ENCODE measurements around the gene GGTLC2. TPM values are rescaled to one million over a fixed set of nuclear protein-coding genes. Genes with fewer than 3 reads are reported as not detected.

GGTLC2 gene
- polyA plus RNA-seq, 1 donor from 2014 or later = not detected

DNA sequence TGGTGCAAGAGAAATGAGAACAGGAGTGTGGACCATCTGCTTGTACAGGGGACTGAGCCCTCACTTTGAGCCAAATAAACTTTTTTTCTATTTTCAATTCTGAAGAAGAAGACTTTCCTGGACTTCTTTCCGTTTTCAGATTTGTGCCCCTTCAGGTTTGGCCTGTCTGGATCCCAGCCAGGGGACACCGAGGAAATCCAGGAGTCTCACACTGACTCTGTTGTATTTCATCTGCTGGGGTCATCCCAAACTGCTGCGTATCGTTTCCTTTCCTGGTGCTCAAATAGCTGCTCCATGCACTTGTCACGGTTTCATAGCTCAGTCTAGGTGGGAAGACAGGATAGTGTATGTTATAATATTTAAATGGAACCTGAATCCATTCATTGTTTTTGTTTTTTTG lies 51.7 kb downstream of the GGTLC2 start:
- H4K20me1 ChIP-seq (ENCODE audit: insufficient read depth) = no peaks in the 10 kb centered on the region
- no peak overlapping the region for H3K4me3 ChIP-seq (ENCODE audit: low read length)
- TF ChIP-seq POLR2AphosphoS5 (IDR thresholded peaks at IDR 0.05) (no peak), TAF1 (IDR thresholded peaks at IDR 0.05; ENCODE audit: low read depth) (no peak), RAD21 (conservative IDR thresholded peaks at IDR 0.05) (no peak)
- no peaks in the 10 kb centered on the region for H3K27me3 ChIP-seq (ENCODE audit: insufficient read depth, low read depth, low read length)
- H3F3A ChIP-seq (ENCODE audit: insufficient read depth, low read length, poor library complexity, severe bottlenecking) = no peaks in the 10 kb centered on the region
- H3K9me3 ChIP-seq (ENCODE audit: low read length) = no peaks in the 10 kb centered on the region
- H3K36me3 ChIP-seq (ENCODE audit: insufficient read depth, low read length) = no peaks in the 10 kb centered on the region
- H2AFZ ChIP-seq (ENCODE audit: low read depth, low read length) = no peak overlapping the region
- no peak overlapping the region for H3K4me2 ChIP-seq (ENCODE audit: low read length)
- H3K27ac ChIP-seq (ENCODE audit: low read length) = no peak overlapping the region
- no peak overlapping the region for H3K9ac ChIP-seq (ENCODE audit: low read length)
- no peaks in the 10 kb centered on the region for H3K79me2 ChIP-seq (replicated peaks; ENCODE audit: insufficient read depth, low read length)
- no peaks in the 10 kb centered on the region for H3K9me2 ChIP-seq (ENCODE audit: insufficient read depth, low read length)

Small RNA genes within 50 kb of the gene (small RNA-seq; reads per million reads assigned to genes)
- gene AC244250.2 (0 reads per million in 3 experiments), gene IGLV3-29 (0 reads per million in 3 experiments), gene IGLVVI-25-1 (0 reads per million in 3 experiments)

Other genes starting within 250 kb of the GGTLC2 start
- 0.98 and 2.3 TPM in 2 replicates for gene ZNF280B, start 135.9 kb upstream of the GGTLC2 start, polyA plus RNA-seq
- gene ZNF280A, start 124.3 kb upstream of the GGTLC2 start, polyA plus RNA-seq = not detected in 2 replicates
- gene PRAME, start 85.3 kb upstream of the GGTLC2 start, polyA plus RNA-seq = not detected in 2 replicates
- gene IGLL5, start 243.2 kb downstream of the GGTLC2 start, polyA plus RNA-seq = 0.19 TPM in 1 of 2 replicates, not detected in the other

Data from neural cell (in vitro differentiated cells).